Measurements from ENCODE around the gene XYLT1.
A peak's percentile ranks its signal among the peaks of the same experiment; 100 is the strongest.

Gene XYLT1

DNA sequence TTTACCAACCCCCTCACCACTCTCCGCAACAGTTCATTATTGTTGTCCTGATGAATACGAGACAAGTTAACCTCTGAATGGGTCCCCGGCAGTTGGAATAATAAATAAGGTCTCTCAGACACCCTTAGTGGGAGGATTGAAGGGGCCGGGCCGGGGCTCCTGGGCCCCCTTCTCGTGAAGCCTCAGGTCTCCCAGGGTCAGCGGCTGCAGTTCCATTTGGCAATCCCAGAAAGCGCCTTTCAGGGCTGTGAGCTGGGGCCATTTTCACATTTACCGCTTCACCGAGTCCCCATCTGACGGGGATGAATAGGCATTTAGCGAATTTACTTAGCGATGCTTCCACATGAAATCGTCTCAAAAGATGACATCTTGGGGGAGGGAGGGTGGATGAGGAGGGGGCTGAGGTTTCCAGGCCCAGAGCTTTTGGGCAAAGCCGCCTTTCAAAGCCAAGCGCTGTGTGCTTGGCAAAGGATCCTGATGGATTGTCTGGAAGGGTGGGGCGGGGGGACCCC is 309.8 kb downstream of the XYLT1 start:
- DNase-seq, result no peak

DNA sequence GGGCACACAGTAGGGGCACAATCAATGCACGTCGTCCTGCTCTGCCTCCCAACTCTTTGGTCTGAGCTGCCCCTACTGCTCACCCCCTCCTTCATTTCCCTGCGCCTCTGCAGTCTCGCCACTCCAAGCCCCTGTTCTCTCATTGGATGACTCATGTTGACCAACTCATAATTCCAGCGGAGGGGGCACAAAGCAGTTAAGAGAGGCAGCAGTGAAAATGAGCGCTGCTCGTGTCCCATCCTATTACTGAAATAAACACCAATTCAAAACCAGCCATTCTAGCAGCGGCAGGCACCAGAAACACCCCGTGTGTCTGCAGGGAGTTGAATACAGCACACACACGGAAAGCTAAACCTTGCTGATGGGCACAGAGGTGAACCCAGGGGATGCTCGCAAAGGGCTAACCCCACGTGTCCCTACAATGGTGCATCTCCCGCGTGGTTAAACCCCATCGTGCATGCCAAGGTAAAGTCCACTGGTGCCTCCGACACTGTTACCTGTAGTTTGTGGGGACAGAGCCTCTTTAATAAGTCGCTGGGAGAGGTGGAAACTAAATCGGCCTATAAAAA is 310.4 kb downstream of the XYLT1 start:
- peak; percentile 55 for DNase-seq

GRCh38 chr16:17159617-17160016 is 311.1 kb downstream of the XYLT1 start:
- DNase-seq, result no peak

- DNase-seq, result no peak
Observed at GRCh38 chr16:17155936-17156335, 314.8 kb downstream of the XYLT1 start.

DNA sequence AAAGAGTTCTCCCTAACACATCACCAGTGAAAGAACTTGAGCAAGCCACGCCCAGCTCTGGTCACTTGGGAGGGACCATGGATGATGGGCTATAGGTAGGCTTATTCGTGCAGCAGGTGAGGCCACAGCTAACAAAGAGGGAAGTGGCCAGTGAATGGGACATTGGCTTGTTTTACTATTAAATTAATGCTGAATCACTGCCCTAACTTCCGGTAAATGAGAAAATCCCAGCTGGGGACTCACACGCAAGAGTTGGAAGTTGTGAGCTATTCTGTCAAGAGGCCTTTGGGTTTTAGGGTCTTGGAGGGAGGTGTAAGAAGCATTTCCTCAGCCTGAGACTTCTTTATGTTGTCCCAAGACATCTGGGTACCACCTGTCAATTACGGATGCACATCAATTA is 315.3 kb downstream of the XYLT1 start:
- DNase-seq, result no peak

DNA sequence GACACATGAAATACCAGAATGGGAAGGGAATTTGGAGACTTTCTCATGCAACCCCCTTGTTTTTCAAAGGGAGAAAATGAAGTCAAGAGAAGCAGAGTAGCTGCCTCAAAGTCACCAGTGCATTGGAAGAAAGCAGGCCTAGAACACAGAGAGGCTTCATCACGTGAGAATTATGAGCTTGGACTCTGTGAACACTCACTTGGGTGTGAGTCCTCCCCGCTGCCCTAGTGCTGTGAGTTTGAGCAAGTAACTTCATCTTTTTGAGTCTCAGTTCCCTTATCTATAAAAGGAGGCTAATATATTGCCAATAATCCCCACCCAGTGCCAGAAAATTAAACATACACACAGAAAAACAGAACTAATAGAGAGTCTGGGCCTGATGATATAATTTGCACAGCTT is 315.8 kb downstream of the XYLT1 start:
- DNase-seq, result no peak

DNA sequence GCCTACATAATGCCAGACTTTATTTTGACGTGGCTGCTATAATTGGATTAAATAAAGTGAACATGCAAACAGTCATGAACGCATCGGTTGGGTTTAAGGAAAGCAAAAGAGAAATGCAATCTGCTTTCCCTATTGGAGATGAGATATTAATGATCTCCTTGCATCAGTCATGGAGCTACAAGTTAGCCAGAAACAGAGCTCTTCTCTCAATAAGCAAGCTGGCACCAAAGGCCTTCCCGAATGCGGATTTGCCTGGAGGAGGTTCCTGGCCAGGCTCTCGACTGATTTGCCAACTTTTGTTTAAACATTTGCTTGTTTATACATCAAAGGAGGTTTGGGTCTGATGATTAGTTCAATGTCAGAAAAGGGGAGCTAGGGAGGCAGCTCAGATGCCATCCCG is 318.4 kb downstream of the XYLT1 start:
- no peak for DNase-seq

DNA sequence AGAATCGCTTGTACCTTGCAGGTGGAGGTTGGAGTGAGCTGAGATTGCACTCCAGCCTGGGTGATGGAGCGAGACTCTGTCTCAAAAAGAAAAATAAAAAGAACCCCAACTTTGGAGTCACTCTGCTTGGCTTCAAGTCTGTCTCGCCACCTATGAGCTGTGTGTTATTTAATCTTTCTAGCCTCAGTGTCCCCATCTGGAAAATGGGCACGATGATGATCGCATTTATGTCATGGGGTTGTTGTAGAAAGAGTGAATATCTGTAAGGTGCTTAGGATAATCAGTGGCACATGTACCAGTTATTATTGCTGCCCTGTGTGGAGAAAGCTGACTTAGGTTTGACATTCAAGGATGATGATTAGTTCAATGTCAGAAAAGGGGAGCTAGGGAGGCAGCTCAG is 319.4 kb downstream of the XYLT1 start:
- DNase-seq, result no peak

DNA sequence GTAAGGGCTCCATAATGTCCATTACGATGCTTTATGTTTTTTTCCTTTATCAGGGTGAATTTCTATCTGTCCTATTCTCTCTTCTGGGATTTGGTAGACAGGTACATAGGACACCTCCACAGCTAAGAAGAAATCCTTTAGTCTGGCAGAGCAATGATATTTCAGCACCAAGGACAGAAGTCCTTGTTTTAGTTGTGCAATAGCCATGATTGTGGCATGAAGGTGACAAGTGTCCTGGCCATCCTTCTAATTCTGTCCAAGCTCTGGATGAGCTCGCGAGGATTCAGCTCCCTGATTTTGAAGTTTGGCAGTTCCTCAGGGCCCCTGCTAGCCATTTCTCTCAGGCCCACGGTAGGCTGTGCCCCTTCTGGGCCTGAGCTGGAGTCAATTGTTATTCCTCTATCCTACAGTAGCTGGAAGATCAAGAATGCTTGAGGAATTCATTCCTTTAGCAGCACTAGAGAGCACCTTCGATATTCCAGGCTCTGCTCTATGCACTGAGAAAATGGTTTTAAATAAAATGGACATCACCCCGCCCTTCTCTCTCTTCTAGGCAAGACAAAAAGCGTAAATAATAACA is 320.8 kb downstream of the XYLT1 start:
- no peak for DNase-seq

DNA sequence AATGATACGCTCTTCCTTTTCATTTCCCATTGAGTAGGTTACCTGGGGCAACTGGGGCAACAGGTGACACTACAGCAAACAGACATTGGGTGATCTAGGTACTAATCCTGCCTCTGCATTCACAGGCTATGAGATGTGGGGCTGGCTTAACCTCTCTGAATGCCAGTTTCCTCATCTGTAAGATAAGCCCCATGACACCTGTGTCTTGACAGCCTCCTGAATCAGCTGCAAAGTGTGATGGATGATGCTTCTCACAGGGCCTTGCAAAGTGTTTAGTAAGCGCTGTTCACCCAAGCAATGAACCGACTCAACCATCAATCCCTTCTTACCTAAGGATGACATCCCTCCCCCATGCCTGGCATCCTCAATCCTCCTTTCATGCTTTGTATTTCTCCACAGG is 322.8 kb downstream of the XYLT1 start:
- DNase-seq, result no peak

GRCh38 chr16:17145029-17145428 is 325.7 kb downstream of the XYLT1 start:
- no peak for DNase-seq

DNA sequence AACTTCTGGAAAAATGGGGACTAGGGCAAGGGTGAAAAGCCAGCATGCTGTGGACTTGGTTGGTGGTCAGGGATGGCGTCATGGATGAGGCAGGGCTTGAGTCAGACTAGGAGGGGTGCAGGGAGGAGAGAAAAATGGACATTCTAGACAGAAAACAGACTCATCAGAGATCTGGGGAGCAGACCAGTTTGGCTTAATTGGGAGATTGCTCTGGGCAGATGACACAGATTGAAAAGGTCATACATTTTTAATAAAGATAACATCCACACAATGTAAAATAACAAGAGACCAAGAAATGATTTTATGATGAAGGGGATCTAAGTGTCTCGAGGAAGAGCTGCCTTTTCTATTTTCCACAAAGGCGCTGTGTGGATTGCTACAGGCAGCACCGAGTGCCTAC is 326.3 kb downstream of the XYLT1 start:
- DNase-seq, result no peak

DNA sequence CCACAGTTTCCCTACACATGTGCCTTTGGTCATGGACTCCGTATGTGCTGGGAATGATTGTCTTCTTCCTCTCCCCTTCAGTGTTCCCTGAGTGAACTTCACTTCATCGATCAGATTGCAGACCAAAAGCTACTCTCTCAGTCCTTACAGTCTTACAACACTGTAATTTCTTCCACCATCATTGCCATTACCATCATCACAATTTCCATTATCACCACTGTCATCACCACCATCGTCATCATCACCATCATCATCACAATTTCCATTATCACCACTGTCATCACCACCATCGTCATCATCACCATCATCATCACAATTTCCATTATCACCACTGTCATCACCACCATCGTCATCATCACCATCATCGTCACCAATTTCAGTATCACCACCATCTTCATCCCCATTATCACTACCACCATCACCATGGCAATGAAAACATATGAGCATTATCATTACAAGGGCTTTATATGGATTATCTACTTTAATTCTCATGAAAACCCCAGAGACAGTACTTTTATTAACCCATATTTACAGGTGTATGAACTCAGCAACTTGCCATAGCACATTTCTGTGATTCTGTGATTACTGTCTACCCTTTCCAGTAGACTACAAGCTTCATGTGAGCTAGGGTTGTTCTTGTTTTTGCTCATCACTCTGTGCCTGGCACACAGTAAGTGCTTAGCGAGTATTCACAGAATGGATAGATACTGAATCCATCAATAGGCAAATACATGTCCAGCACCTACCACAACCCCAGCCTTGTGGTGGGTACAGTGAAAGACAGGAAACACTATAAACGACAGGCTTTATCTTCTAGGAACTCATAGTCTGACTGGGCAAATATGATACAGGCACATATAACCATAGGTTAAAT is 327.0 kb downstream of the XYLT1 start:
- no peak for DNase-seq

DNA sequence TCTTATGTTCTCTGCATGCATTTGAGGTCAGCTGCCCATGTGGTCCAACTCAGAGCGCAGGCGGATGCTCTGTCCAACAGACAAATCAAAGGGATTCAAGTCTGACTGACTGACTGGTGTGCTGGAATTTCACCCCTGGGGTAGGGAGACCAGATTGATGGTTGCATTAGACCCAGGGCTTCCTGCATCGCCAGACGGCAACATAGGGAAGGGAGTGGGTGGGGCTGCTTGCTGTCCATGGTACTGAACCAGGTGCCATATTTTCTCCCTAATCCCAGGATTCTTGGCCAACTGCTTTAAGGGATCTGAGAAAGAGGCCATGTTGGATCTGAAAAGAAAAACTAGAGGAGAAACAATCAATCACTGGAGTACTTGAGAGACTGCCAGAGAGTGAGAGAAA is 332.0 kb downstream of the XYLT1 start:
- no peak for DNase-seq

- no peak for DNase-seq
Observed at GRCh38 chr16:17135439-17135838, 335.3 kb downstream of the XYLT1 start.

- DNase-seq, result no peak
Observed at GRCh38 chr16:17134586-17134985, 336.2 kb downstream of the XYLT1 start.

- DNase-seq, result no peak
Observed at GRCh38 chr16:17133851-17134250, 336.9 kb downstream of the XYLT1 start.

DNA sequence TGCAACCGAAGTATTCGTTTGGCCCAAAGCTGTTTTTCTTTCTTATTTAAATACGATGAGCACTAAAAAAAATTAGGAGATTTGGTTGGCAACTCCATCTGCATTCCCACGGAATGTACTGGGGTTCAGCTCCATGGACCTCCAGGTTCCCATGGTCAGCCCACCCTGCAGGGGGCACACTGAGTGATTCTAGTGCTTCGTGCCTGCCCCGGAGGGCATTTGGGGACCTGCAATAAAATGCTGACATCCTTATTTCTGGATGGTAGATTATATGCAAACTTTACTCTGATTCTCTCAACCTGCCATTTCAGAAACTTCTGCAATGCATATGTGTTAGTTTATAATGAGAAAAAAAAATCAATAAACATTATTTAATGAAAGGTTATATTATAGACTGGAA is 339.4 kb downstream of the XYLT1 start:
- DNase-seq, result no peak

DNA sequence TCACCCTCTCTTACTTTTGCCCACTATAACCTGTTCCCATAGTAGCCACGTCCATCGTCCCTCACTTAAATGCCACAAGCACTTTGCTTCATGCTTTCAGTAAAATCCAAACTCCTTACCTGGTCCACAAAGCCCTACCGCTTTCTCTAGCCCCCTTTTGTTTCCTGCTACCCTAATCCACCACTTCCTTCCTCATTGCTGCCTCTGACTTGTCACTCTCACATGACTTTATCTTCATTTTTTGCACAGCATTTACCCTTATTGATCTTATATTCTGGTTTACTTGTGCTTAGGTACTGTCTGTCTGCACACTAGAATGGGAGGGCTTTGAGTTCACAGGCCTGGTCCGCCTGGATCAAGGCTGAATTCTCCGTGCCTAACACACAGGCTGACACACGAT is 340.0 kb downstream of the XYLT1 start:
- DNase-seq, result no peak

- no peak for DNase-seq
Observed at GRCh38 chr16:17129971-17130370, 340.8 kb downstream of the XYLT1 start.

- DNase-seq, result no peak
Observed at GRCh38 chr16:17128791-17129190, 342.0 kb downstream of the XYLT1 start.

DNA sequence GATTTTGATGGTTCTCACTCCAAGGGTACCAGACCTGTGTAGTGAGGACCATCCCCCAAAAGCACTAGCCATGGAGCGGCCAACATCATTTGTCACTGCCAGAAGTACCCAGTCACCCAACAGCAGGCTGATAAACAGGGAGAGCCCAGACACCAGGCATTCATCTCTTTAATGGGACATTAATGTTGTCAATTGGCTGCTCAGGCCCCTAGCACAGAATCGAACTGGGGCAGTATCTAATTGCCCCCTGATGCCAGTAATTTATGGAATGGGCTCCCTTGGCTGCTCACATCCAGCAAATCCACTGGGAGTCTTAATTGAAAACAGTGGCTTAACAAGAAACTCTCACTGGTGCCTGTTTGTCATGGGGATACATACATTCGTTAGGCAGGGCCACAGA is 344.6 kb downstream of the XYLT1 start:
- no peak for DNase-seq

GRCh38 chr16:17125671-17126070 is 345.1 kb downstream of the XYLT1 start:
- no peak for DNase-seq

DNA sequence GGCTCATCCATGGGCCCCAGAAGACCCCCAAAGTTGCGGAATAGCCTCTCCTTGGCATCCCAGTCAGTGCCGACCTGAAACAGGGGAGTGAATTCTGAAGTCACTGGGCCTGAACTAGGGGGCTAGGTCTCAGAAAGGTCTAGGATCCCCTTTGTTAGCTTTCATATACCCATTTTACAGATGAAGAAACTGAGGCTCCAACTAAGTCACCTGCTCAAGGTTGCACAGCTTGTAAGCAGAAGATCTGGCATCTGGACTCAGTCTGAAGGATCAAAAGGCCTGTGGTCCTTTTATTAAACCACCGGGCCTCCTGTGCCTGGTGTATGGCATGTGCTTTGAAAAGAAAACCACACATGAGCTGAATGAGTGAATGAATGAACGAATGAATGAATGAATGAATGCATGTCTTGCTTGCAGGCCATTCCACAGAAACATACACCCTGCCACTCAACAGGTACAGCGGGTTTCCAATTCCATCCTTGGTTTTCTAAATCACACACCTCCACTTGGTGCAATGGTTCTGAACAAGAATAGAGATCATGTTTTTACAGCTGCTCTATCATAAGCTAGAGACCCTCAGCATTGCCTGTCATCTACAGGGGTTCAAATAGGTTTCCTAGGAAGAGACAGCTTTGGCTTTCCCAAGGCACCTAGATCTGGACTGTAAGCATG is 352.7 kb downstream of the XYLT1 start:
- no peak for DNase-seq
